Globus pallidus (tissue), 1 donor: ENCODE measurements around the gene SF3B6.
"Not testable (repeated sequence)": the region's sequence is repeated elsewhere in the genome, so short reads cannot be mapped to it uniquely, and the experiment has no call there.

Experiments
- DNase-seq: peaks from one replicate; pipeline ENCODE4 v3.0.0-alpha.2; 2015; ENCODE audit warnings: low spot score

SF3B6 gene

GRCh38 chr2:24093270-24093669 lies 17.1 kb upstream of the SF3B6 start:
- not testable (repeated sequence) for DNase-seq

- DNase-seq = no peak
Observed at GRCh38 chr2:24088821-24089359, 12.8 kb upstream of the SF3B6 start.

GRCh38 chr2:24087032-24087431 lies 10.9 kb upstream of the SF3B6 start:
- DNase-seq = no peak

- no peak for DNase-seq
Observed at GRCh38 chr2:24086241-24086640, 10.1 kb upstream of the SF3B6 start.

- DNase-seq = no peak
Observed at GRCh38 chr2:24085200-24085489, 9.0 kb upstream of the SF3B6 start.

- peak; percentile 73 for DNase-seq
Observed at GRCh38 chr2:24084386-24085199, 8.5 kb upstream of the SF3B6 start, which contains the start of gene TP53I3. Gene TP53I3 (minus strand): TSS chr2:24084834. CDS start chr2:24084326, 508 bp downstream.

- no peak for DNase-seq
Observed at GRCh38 chr2:24083567-24084385, 7.7 kb upstream of the SF3B6 start.

GRCh38 chr2:24082787-24083566 lies 6.9 kb upstream of the SF3B6 start:
- no peak for DNase-seq

GRCh38 chr2:24080701-24081100 lies 4.6 kb upstream of the SF3B6 start:
- no peak for DNase-seq

- no peak for DNase-seq
Observed at GRCh38 chr2:24077879-24078278, 1.8 kb upstream of the SF3B6 start.

DNA sequence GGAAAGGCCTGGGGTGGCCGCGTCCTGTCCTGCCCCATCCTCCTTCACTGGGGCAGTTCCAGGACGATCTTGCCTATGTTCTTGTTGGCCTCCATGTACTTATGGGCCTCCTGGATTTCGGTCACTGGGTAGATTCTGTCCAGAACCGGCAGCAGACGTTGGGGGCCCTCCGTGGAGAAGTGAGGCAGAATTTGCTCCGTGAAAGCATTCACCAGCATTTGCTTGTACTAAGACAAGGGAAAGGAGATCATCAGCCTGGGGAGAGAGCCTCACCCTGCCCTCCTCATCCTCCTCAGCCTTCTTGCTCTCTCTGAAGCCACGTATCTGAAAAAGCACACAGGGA lies 1.4 kb upstream of the SF3B6 start:
- no peak for DNase-seq

DNA sequence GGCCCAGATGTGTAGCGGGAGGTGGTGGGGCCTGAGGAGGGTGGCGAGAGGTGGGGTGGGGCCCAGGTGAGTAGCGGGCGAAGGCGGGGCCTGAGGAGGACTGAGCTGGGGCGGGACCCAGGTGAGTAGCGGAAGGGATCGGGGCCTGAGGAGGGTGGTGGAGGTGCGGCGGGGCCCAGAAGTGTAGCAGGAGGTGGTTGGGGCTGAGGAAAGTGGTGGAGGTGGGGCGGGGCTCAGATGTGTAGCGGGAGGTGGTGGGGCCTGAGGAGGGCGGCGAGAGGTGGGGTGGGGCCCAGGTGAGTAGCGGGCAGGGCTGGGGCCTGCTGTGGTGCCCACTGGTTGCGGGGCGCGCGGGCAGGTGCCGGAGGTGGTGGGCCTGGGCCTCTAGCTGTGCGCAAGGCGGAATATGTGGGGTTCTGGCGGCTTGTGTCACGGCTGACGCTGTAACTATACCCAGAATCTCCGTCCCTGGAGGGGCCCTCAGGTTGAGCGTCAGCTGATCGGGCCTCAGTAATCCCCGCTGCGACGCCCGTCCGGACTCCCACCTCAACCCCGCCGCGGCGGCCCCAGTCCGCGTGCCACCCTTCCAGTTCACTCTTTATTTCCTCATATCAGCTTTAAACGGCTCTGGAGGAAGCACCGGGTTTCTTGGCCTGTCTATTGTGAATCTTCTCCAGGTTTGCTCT lies 866 bp upstream of the SF3B6 start:
- peak; percentile 26 for DNase-seq

GRCh38 chr2:24075259-24075658 lies 867 bp downstream of the SF3B6 start:
- DNase-seq = no peak

GRCh38 chr2:24073816-24074215 lies 2.3 kb downstream of the SF3B6 start:
- no peak for DNase-seq

DNA sequence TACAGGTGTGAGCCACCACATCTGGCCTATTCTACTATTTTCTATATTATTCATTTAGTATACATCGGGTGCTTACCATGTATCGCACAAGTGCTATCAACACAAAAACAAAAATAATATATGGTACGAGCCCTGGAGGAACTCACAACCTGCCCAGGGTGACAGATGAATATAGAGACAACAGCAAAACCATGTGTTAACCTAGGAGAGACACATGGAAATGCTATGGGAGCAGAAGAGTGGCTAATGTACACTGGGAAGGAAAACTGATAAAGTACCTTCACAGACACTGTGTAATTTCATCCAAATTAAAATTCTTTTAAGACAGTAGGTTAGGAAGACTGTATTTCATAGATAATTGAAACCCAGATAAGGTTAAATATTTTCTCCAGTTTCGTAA lies 3.9 kb downstream of the SF3B6 start:
- DNase-seq = no peak

DNA sequence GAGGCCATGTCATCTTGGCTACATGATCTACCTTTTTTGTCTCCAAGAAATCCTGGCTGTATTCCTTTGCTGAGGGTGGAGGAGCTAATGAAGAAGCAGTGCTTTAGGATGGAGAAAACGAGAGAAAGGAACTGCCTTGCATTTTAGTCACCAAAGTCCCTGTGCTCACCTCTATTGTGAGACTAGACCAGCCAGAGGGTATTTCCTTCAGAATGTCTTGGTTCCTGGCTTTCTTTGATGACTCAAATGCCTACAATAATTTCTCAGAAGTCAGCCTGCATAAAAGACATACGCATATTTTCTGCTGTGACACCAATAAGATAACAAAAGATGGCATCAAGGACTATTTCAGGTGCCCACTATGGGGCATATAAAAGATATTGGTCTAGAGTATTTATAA lies 10.8 kb downstream of the SF3B6 start:
- no peak for DNase-seq

GRCh38 chr2:24058564-24059271 lies 17.4 kb downstream of the SF3B6 start:
- DNase-seq = no peak

DNA sequence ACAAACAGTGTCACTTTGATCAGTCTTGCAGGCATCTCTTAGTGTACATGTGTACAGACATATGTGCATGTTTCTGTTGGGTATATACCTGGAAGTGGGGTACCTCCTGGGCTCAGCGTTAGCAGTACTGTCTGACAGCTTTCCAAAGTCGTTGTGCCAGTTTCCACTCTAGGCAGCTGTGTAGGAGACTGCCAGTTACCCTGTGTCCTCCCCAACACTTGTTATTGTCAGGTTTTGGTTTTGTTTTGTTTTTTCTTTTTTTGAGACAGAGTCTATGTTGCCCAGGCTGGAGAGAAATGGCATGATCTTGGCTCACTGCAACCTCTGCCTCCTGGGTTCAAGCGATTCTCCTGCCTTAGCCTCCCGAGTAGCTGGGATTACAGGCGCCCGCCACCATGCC lies 20.4 kb downstream of the SF3B6 start:
- no peak for DNase-seq

DNA sequence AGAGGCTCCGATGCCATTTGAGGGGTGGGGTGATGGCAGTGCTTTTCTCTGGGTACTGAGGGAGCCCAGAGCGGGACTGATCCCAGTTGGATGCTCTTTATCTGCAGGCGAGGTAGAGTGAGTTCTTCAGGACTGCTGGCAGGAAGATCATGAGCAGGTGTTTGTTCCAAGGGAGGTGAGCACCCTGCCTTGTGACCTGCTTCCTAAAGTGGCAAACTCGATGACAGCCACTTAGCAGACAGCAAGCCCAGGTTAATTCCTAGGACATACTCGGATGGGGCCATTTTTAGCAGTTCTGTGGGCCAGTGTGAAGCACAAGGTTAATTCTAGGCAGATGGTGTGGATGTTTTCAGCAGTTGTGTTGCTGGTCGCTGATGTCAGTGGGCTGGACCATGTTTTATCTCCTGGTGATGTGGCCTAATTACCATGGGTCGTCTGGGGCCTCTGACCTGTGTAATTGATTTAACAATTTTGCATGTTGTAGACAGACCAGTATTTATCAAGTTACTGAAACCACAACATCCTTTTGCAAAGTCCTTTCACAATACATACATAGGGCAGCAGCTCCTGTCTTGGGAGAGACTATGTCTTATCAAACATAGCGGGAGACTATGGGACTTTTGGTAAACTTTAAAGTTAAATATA lies 21.6 kb downstream of the SF3B6 start:
- no peak for DNase-seq

- DNase-seq = no peak
Observed at GRCh38 chr2:24052951-24053350, 23.2 kb downstream of the SF3B6 start.

- DNase-seq = no peak
Observed at GRCh38 chr2:24051833-24052232, 24.3 kb downstream of the SF3B6 start.
